GM10847 (cell line): ENCODE results near the gene ZFYVE26.

Source experiments
- POLR2A ChIP-seq: IDR thresholded peaks from 2 replicates; pipeline ENCODE4 v1.6.1; 2011; ENCODE audit not compliant: insufficient read length; ENCODE audit errors: extremely low read depth

Gene ZFYVE26

GRCh38 chr14:67736771-67737170 is 79.6 kb downstream of the ZFYVE26 start:
- TF ChIP-seq POLR2A, result no peak

DNA sequence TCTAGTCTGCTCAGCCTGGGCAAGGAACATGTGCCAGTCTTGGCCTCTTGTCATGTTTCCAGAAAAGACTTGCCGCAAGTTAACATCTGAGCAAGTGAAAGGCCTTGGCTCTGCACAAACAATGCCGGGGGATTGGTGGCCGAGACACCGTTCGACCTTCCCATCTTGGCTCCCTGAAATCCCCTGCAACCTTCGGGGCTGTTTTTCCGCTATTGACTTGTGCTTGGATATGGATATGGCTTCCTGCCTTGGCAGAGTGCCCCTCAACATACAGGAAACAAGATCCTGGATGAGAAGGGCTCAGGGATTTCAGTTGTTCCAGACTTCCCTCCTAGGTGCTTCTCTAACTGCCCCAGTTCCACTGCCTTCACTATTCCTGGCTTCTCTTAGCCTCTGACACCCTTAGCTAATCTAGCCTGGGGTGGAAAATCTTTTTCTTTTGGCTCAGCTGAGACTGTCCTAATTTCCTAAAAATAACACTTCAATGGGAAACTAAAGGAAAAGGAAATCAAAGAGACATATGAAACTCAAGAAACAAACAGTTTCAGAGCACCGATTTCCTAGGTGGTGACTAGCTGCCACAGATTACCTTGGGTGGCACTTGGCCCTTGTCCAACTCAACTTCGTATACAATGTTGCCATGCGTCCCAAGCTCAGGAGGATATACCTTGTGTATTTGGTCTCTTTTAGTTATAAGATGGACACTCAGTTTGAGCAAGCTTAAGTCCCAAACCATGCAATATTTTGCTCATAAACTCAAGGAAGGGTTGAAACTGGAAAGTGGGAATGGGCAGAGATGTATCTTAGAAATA is 80.8 kb downstream of the ZFYVE26 start:
- TF ChIP-seq POLR2A, result no peak

- no peak for TF ChIP-seq POLR2A
Observed at GRCh38 chr14:67734675-67735074, 81.7 kb downstream of the ZFYVE26 start.

- TF ChIP-seq POLR2A, result no peak
Observed at GRCh38 chr14:67733616-67734015, 82.8 kb downstream of the ZFYVE26 start.

DNA sequence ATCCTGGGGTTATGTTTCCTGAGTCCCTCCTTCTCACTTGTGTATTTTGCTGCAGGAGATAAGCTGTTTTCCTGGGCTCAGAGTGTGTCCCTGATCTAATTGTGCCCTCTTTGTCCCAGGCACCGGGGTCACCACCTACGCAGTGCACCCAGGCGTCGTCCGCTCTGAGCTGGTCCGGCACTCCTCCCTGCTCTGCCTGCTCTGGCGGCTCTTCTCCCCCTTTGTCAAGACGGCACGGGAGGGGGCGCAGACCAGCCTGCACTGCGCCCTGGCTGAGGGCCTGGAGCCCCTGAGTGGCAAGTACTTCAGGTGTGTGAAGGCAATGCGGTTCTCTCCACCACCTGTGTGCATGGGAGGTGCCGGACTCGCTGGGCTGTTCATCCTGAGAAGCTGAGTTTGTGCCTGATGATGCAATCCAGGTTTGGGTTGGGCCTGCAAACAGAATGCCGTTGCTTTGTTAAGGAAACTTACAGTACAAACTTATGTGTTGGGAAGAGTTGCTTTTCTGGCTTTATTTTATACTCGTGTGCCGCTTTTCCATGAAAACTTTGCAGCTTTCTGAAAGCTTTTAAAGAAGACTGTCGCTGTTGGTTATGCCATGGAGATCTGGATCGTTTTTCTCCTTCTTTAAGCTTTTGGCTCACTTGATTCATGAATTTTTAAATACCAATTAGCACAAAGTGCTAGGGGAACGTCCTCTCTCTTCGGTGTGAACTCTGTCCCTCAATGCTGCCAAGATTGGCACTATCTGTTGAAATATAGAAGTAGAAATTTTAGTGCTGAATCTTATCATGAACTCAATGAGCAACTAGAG is 87.1 kb downstream of the ZFYVE26 start:
- TF ChIP-seq POLR2A, result no peak

- no peak for TF ChIP-seq POLR2A
Observed at GRCh38 chr14:67728258-67728657, 88.1 kb downstream of the ZFYVE26 start.

DNA sequence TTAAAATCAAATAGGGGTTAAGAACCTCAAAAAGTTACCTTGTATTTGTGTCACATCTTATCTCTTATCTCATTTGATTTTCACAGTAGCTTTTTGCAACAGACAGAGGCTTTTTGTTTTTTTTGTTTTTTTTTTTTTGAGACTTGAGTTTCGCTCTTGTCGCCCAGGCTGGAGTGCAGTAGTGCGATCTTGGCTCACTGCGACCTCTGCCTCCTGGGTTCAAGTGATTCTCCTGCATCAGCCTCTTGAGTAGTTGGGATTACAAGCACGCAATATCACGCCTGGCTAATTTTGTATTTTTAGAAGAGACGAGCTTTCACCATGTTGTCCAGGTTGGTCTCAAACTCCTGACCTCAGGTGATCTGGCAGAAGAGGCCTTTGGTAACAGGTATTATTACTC is 89.0 kb downstream of the ZFYVE26 start:
- no peak for TF ChIP-seq POLR2A

DNA sequence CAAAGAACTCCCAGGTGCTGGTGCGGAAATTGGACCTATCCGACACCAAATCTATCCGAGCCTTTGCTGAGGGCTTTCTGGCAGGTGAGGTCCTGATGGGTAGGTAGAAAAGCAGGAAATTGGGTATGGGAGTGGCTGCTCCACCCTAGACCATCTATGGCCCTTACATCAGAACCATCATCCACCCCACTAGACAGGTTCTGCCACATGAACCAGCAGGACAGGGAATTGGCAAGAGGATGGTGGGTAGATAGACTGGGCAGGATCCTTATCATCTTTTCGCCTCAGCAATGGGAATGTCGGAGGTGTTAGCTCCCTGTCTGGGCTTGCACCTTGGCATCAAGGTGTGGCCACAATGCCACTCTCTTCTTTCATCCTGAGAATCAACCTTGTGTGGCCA is 91.2 kb downstream of the ZFYVE26 start:
- TF ChIP-seq POLR2A, result no peak

GRCh38 chr14:67722293-67722692 is 94.1 kb downstream of the ZFYVE26 start:
- TF ChIP-seq POLR2A, result no peak

GRCh38 chr14:67721875-67722274 is 94.5 kb downstream of the ZFYVE26 start:
- TF ChIP-seq POLR2A, result no peak

DNA sequence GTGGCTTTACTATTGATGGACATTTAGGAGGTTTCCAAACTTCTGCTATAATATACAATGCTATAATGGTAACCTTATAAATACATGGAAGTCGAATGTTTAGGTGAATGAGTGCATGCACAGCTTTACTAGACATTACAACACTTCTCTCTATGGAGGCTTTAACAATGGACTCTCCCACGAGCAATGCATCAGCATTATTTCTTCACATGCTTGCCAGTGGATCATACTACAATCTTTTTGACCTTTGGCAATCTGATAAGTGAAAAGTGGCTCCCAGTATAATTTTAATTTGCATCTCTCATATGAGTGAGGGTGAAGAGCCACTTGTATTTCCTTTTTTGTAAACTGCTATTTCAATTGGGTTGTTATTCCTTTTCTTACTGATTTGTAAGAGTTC is 96.5 kb downstream of the ZFYVE26 start:
- TF ChIP-seq POLR2A, result no peak

- TF ChIP-seq POLR2A, result no peak
Observed at GRCh38 chr14:67718265-67718664, 98.1 kb downstream of the ZFYVE26 start.

DNA sequence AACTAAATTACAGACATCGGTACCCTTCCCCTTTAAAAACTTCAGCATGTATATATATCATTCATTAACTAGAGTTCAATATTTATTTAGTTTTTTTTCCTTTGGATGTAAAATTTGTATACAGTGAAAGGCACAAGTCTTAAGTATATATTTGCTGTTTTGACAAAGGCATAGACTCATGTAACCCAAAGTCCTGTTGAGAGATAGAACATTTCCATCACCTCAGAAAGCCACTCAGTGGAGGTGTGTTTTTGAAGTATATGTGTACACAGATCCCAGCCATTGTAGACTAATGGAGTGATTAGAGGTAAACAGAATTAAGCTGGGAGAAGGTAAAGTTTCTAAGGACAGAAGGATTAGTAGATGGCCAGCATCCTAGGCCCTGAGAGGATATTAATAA is 99.3 kb downstream of the ZFYVE26 start:
- TF ChIP-seq POLR2A, result no peak

DNA sequence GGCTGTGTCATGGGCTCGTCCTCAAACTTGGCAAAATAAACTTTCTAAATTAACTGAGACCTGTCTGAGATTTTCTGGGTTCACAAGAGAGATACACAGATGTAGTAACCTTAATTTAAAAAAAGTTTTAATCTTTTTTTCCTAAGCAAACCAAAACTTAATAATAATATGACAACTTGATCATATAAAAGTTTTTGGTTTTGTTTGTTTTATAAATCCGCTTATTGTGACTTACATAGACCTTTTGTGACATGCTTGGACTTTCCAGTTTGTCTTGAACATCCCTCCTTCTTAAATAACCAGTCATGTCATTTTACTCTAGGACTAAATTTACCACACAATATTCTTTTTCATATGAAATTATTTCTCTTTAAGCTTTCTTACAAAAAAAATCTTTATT is 106.2 kb downstream of the ZFYVE26 start:
- TF ChIP-seq POLR2A, result no peak

DNA sequence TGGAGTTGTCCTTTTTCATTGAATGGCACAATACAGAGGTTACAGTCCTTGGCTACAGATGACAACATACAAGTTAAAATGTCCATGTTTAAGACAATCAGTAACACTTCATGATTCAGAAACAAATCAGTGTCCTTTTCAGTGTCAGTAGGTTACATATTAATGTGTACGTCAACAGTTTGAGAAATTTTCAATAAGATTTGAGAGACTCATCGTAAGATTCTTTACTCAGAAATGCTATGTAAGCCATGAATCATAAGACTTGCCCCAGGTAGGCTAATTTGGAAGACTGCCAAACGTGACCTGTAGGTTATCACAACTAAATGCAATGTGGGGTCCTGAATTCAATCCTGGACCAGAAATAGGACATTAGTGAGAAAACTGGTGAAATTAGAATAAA is 111.2 kb downstream of the ZFYVE26 start:
- TF ChIP-seq POLR2A, result no peak

- no peak for TF ChIP-seq POLR2A
Observed at GRCh38 chr14:67704484-67705089, 111.8 kb downstream of the ZFYVE26 start.
